ENCODE data around the gene CA12. TPM values are rescaled to one million over a fixed set of nuclear protein-coding genes. Genes with fewer than 3 reads are reported as not detected.
A peak's percentile ranks its signal among the peaks of the same experiment; 100 is the strongest.

CA12 gene
- total RNA-seq, 2 experiments from 2014 or later, result not detected

GRCh38 chr15:63392361-63393009 is 10.8 kb upstream of the CA12 start:
- CTCF ChIA-PET, result no interaction called here
- no peak overlapping the region for H3K4me3 ChIP-seq (ENCODE audit: low read length)
- intact Hi-C loops (cut with DNase I, micrococcal nuclease), result no loop called here
- peak; percentile 78 for ATAC-seq (ENCODE audit: poor library complexity)
- Mint-ChIP-seq H3K4me1 (ENCODE audit: low read depth) (peaks cover 9% of the 10 kb centered on the region), H3K36me3 (ENCODE audit: low read depth) (no peaks in the 10 kb centered on the region), H3K4me3 (peak overlapping the region; percentile 12), H3K9me3 (no peaks in the 10 kb centered on the region), H3K27me3 (peaks cover 8% of the 10 kb centered on the region), H3K27ac (peak overlapping the region; percentile 2)
- peak in 4 of 14 experiments; percentile 14 to 36 (median 24) for DNase-seq
- POLR2A ChIA-PET, result no interaction called here
- H3K27ac ChIP-seq (ENCODE audit: low read depth in 1 of 2, low read length in 2 of 2), result no peak overlapping the region
- H3K36me3 ChIP-seq (ENCODE audit: insufficient read depth, low read length), result no peaks in the 10 kb centered on the region
- TF ChIP-seq, protein P1, sequence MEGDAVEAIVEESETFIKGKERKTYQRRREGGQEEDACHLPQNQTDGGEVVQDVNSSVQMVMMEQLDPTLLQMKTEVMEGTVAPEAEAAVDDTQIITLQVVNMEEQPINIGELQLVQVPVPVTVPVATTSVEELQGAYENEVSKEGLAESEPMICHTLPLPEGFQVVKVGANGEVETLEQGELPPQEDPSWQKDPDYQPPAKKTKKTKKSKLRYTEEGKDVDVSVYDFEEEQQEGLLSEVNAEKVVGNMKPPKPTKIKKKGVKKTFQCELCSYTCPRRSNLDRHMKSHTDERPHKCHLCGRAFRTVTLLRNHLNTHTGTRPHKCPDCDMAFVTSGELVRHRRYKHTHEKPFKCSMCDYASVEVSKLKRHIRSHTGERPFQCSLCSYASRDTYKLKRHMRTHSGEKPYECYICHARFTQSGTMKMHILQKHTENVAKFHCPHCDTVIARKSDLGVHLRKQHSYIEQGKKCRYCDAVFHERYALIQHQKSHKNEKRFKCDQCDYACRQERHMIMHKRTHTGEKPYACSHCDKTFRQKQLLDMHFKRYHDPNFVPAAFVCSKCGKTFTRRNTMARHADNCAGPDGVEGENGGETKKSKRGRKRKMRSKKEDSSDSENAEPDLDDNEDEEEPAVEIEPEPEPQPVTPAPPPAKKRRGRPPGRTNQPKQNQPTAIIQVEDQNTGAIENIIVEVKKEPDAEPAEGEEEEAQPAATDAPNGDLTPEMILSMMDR (IDR thresholded peaks at IDR 0.05), result no peak
- peaks cover 5% of the 10 kb centered on the region for H3K4me1 ChIP-seq (ENCODE audit: insufficient read depth, low read length)
- H3K9me3 ChIP-seq (ENCODE audit: control insufficient read depth in 1 of 2, insufficient read depth in 1 of 2, low read length in 2 of 2), result no peaks in the 10 kb centered on the region
- peaks cover 0 to 4% of the 10 kb centered on the region in 2 experiments for H3K27me3 ChIP-seq (ENCODE audit: control insufficient read depth in 1 of 2, insufficient read depth in 2 of 2, low read length in 2 of 2)

DNA sequence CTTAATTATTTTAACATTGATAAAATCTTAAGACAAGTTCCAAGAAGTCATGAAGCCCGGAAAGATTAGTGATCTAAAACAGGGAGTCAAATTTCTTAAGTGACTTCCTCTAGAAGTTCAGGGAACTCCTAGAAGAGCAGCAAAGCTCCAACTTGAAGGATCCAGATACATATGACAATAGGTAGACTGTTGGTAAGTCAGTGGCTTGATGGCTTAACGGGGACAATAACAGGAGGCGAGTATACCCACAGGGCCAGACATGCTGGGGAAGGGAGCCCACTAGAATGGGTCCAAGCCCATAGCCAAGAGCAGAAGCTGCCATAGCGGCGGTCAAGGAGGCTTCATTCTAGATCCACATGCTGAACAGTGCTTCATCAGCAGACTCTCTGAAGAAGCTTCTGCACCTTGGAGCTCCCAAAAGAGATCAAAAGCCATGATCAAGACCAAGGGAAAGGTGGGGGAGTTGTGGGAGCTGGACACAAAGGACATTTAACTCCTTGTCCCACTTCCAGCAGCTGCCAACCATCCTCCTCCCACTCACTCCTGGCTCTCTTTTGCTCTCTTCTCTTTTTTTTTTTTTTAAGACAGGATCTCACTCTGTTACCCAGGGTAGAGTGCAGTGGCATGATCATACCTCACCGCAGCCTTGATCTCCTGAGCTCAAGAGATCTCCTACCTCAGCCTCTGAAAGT is 10.2 kb upstream of the CA12 start:
- Histone ChIP-seq H3K9me3 (ENCODE audit: control insufficient read depth in 1 of 2, insufficient read depth in 1 of 2, low read length in 2 of 2) (no peaks in the 10 kb centered on the region), H3K27ac (ENCODE audit: low read depth in 1 of 2, low read length in 2 of 2) (no peak overlapping the region), H3K27me3 (ENCODE audit: control insufficient read depth in 1 of 2, insufficient read depth in 2 of 2, low read length in 2 of 2) (peaks cover 0 to 4% of the 10 kb centered on the region in 2 experiments), H3K36me3 (ENCODE audit: insufficient read depth, low read length) (no peaks in the 10 kb centered on the region), H3K4me1 (ENCODE audit: insufficient read depth, low read length) (peaks cover 5% of the 10 kb centered on the region), H3K4me3 (ENCODE audit: low read length) (no peak overlapping the region)
- intact Hi-C loops (cut with DNase I, micrococcal nuclease), result no loop called here
- ATAC-seq (ENCODE audit: poor library complexity) (no peak), DNase-seq (no peak)
- POLR2A ChIA-PET, result no interaction called here
- no peaks in the 10 kb centered on the region for H3K36me3 Mint-ChIP-seq (ENCODE audit: low read depth)
- no peaks in the 10 kb centered on the region for H3K9me3 Mint-ChIP-seq
- H3K27me3 Mint-ChIP-seq, result peaks cover 8% of the 10 kb centered on the region
- TF ChIP-seq, protein P1 (IDR thresholded peaks at IDR 0.05), result no peak
- H3K27ac Mint-ChIP-seq, result no peak overlapping the region
- peaks cover 9% of the 10 kb centered on the region for H3K4me1 Mint-ChIP-seq (ENCODE audit: low read depth)
- H3K4me3 Mint-ChIP-seq, result peak overlapping the region; percentile 12
- CTCF ChIA-PET, result no interaction called here

DNA sequence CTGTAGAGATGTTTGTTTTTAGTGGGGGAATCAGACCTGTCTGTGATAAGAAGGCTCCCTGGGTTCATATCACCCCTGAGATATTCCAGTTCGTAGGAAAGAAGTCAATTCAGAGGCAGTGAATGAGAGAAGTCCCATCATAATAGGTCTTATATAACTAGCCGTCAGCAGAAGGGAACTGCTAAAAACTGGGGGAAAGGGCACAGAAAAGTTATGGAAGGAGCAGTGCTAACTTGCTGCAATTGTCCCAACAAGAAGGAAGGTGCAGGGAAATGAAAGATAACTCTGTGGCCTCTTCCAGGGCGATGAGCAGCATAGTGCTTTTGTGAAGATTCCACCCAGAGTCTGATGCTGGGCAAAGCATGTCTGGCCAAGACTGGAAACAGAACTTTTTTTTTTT is 9.0 kb upstream of the CA12 start:
- H3K4me3 Mint-ChIP-seq, result no peak overlapping the region
- H3K36me3 Mint-ChIP-seq (ENCODE audit: low read depth), result no peaks in the 10 kb centered on the region
- CTCF ChIA-PET, result interaction anchor here (0.9 kb wide), 1 partner anchor 16 kb away, joined by 3 read pairs; no protein-coding TSS in a partner anchor

More for the DNA sequence above, 9.0 kb upstream of the CA12 start:
- no peak overlapping the region for H3K27ac Mint-ChIP-seq
- ATAC-seq (ENCODE audit: poor library complexity) (no peak), DNase-seq (no peak)
- POLR2A ChIA-PET, result no interaction called here
- no peaks in the 10 kb centered on the region for H3K9me3 Mint-ChIP-seq
- Histone ChIP-seq H3K4me3 (ENCODE audit: low read length) (no peak overlapping the region), H3K27ac (ENCODE audit: low read depth in 1 of 2, low read length in 2 of 2) (no peak overlapping the region), H3K9me3 (ENCODE audit: control insufficient read depth in 1 of 2, insufficient read depth in 1 of 2, low read length in 2 of 2) (no peaks in the 10 kb centered on the region), H3K4me1 (ENCODE audit: insufficient read depth, low read length) (peaks cover 5% of the 10 kb centered on the region), H3K36me3 (ENCODE audit: insufficient read depth, low read length) (no peaks in the 10 kb centered on the region), H3K27me3 (ENCODE audit: control insufficient read depth in 1 of 2, insufficient read depth in 2 of 2, low read length in 2 of 2) (peaks cover 0 to 4% of the 10 kb centered on the region in 2 experiments)
- peaks cover 12% of the 10 kb centered on the region for H3K27me3 Mint-ChIP-seq
- intact Hi-C loops (cut with DNase I, micrococcal nuclease), result no loop called here
- TF ChIP-seq, protein P1 (IDR thresholded peaks at IDR 0.05), result no peak
- peaks cover 9% of the 10 kb centered on the region for H3K4me1 Mint-ChIP-seq (ENCODE audit: low read depth)
